ACC112 (cell line): Measurements from ENCODE around the gene IL1RAPL1.
"Not testable (repeated sequence)": the region's sequence is repeated elsewhere in the genome, so short reads cannot be mapped to it uniquely, and the experiment has no call there.

Experiments
- H2AFZ ChIP-seq: fragments of 200-600 bp; sonication (generic); one replicate; pipeline ENCODE4 v1.6.0; 2017; ENCODE audit warnings: antibody characterized with exemption, low read length; ENCODE audit not compliant: unreplicated experiment
- H3K27ac ChIP-seq: fragments of 200-600 bp; sonication (generic); 2 replicates; pipeline ENCODE4 v1.5.1; 2014; ENCODE audit warnings: low read depth, mild to moderate bottlenecking, antibody characterized with exemption, low read length, moderate library complexity
- H3K27me3 ChIP-seq: fragments of 200-600 bp; sonication (generic); 2 replicates; pipeline ENCODE4 v1.6.1; 2014; ENCODE audit warnings: mild to moderate bottlenecking, antibody characterized with exemption, low read length, moderate library complexity, mixed read lengths; ENCODE audit not compliant: insufficient read depth
- H3K36me3 ChIP-seq: fragments of 200-600 bp; sonication (generic); 2 replicates; pipeline ENCODE4 v1.6.1; 2016; ENCODE audit warnings: mild to moderate bottlenecking, antibody characterized with exemption, low read length, moderate library complexity, mixed read lengths; ENCODE audit not compliant: insufficient read depth
- H3K4me1 ChIP-seq: fragments of 200-600 bp; sonication (generic); one replicate; pipeline ENCODE4 v1.6.1; 2016; ENCODE audit warnings: low read length, mixed read lengths; ENCODE audit not compliant: insufficient read depth, unreplicated experiment, control insufficient read depth
- H3K4me3 ChIP-seq: fragments of 200-600 bp; sonication (generic); 2 replicates; pipeline ENCODE4 v1.5.1; 2014; ENCODE audit warnings: mild to moderate bottlenecking, low read depth, low read length
- H3K79me2 ChIP-seq: fragments of 200-600 bp; sonication (generic); one replicate; pipeline ENCODE4 v1.6.0; 2016; ENCODE audit warnings: low read length; ENCODE audit not compliant: control insufficient read depth, unreplicated experiment, insufficient read depth

The IL1RAPL1 gene

DNA sequence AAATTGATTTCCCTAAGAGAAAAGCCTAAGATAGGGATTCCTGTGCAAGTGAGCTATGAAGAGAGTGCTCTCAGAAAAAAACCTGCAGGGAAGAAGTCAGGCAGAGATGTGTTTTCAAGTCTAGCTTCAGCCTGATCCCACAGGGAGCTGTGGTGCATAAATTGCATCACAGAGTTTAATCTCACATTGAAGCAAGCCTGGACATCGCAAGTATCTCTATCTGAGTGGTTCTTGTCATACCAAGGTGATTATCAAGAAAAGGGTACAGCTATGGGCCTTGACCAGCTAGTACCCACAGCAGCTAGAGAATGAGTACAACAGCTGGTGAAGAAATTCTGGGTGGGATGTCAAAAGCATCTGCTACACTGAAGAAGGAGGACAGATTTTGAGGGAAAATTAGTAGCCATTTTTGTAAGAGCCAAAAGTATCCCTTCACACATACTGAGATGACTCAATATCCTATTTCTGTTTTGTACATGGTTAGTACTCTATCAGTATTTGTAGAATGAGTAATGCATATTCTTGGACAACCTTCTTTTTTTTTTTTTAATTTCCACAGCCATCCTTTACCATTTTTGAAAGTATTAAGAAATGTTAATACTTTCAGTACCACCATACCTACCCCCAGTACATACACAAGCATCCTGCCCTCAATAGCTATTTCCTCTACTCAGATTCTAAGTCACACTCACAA is 708.9 kb downstream of the IL1RAPL1 start:
- peak overlapping the region; percentile 87 for H2AFZ ChIP-seq

DNA sequence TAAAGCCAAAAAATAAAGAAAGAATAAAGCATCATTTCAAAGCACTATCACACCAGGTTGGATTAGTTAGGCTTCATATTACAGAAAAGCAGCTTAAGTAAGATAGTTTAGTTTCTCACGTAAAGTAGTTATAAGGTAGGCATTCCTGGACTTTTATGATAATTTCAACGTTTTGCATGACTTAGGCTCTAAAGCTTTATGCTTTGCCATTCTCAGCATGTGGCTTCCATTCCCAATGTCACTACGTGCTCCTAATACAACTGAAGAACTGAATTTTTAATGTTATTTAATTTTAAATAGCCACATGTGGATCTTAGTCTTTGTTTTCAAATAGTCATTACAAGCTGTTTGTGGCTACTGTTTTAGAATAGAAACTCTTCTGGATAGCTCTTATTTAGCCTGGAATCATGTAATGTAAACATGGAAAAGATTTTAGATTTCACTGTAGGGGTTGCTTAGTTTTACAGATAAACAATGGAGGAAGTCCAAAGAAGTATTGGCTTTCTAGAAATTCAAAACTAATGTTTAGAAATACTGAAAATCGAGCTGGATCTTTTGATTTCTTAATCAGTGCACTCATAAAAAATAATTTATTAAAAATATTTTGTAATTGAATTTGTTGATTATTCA is 710.0 kb downstream of the IL1RAPL1 start:
- no peaks in the 10 kb centered on the region for H3K79me2 ChIP-seq
- H3K36me3 ChIP-seq, result no peaks in the 10 kb centered on the region
- H3K27me3 ChIP-seq, result no peaks in the 10 kb centered on the region
- no peak overlapping the region for H3K4me3 ChIP-seq
- H3K4me1 ChIP-seq, result peaks cover 20% of the 10 kb centered on the region
- no peak overlapping the region for H2AFZ ChIP-seq
- peak overlapping the region; percentile 81; the same call in 1 of the 2 replicates for H3K27ac ChIP-seq

More for the DNA sequence above, 708.9 kb downstream of the IL1RAPL1 start:
- Histone ChIP-seq H3K36me3 (no peaks in the 10 kb centered on the region), H3K79me2 (no peaks in the 10 kb centered on the region), H3K4me1 (peaks cover 20% of the 10 kb centered on the region), H3K4me3 (0 out of 2 replicates have a peak overlapping the region, but pooled peaks have one; percentile 29), H3K27ac (peak overlapping the region; percentile 81), H3K27me3 (no peaks in the 10 kb centered on the region)

DNA sequence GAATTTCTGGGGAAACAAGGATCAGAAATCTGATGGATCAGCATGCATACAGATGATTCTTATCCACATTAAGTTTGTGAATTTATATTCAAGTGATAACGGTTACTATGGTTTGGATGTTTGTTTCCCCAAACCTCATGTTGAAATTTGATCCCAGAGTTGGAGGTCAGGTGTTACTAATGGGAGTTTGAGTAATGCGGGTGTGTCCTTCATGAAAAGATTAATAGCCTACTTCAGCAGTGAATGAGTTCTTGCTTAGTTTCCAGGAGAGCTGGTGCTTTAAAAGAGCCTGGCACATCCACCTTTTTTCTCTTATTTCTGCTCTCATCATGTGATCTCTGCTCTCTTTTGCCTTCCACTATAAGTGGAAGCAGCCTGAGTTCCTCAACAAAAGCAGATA is 712.4 kb downstream of the IL1RAPL1 start:
- Histone ChIP-seq H2AFZ (peak overlapping the region; percentile 38), H3K4me1 (peaks cover 20% of the 10 kb centered on the region), H3K36me3 (no peaks in the 10 kb centered on the region), H3K4me3 (no peak overlapping the region), H3K27me3 (no peaks in the 10 kb centered on the region), H3K27ac (no peak overlapping the region), H3K79me2 (no peaks in the 10 kb centered on the region)

DNA sequence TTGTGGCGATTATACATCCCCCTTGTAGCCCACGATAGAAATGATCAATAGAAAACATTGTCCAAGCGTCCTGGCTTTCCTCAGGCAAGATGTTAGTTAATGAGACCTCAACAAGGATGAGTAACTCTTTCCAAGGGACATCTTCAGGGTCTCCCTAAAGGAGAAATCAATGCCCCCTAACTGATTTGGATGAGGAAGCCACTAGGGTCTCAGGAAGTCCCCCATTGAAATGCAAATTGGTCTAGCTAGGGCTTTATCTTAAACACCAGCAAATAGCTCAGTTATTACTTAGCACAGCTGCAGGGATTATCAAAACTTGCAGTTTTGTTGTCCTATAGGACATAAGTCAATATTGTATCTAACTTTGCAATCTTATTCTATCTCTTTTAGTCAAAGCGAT is 721.5 kb downstream of the IL1RAPL1 start:
- no peak overlapping the region for H3K27ac ChIP-seq
- H2AFZ ChIP-seq, result no peak overlapping the region
- no peaks in the 10 kb centered on the region for H3K36me3 ChIP-seq
- no peaks in the 10 kb centered on the region for H3K4me1 ChIP-seq
- H3K79me2 ChIP-seq, result no peaks in the 10 kb centered on the region
- no peaks in the 10 kb centered on the region for H3K27me3 ChIP-seq
- no peak overlapping the region for H3K4me3 ChIP-seq

DNA sequence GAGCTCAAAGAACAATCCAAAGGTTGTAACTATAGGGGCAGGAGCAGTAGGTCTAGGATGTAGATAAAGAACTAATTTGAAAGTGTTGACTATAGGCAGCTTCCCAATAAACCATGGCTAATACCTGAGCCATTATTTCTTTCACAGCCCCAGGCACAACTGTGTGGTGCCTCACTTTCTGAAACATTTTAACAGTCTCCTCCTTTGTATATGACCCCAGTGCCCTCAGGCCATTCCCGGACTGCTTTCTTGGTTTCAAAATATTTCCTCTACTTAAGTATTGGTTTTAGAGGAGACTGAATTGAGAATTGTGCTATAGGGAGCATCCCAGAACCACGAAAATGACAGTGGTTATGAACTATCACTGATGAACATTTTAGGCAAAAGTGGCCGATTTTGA is 728.7 kb downstream of the IL1RAPL1 start:
- Histone ChIP-seq H3K27me3 (no peaks in the 10 kb centered on the region), H2AFZ (peak overlapping the region; percentile 60), H3K4me1 (peaks cover 41% of the 10 kb centered on the region), H3K79me2 (no peaks in the 10 kb centered on the region), H3K4me3 (0 out of 2 replicates have a peak overlapping the region, but pooled peaks have one; percentile 21), H3K27ac (no peak overlapping the region), H3K36me3 (no peaks in the 10 kb centered on the region)

DNA sequence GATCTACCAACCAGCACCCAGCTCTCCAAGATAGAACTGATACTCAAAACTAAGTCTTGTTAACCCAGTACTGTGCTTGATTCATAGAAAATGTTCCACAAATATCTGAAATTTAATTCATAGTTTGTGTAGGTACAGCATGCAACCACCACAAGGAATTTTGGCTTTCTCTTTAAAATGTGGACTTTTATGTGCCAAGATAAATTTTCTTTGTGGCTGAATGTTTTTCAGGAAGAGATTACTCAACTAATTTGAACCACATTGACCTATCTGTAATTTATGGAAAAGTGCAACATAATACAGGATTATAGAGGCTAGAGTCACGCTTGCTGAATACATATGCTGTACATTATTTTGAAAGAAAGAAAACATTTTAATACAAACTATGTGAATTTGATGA is 730.8 kb downstream of the IL1RAPL1 start:
- Histone ChIP-seq H3K4me3 (peak overlapping the region; percentile 46; the same call in 1 of the 2 replicates), H3K27me3 (no peaks in the 10 kb centered on the region), H3K79me2 (no peaks in the 10 kb centered on the region), H3K27ac (peak overlapping the region; percentile 57), H2AFZ (no peak overlapping the region), H3K36me3 (no peaks in the 10 kb centered on the region), H3K4me1 (peaks cover 41% of the 10 kb centered on the region)

DNA sequence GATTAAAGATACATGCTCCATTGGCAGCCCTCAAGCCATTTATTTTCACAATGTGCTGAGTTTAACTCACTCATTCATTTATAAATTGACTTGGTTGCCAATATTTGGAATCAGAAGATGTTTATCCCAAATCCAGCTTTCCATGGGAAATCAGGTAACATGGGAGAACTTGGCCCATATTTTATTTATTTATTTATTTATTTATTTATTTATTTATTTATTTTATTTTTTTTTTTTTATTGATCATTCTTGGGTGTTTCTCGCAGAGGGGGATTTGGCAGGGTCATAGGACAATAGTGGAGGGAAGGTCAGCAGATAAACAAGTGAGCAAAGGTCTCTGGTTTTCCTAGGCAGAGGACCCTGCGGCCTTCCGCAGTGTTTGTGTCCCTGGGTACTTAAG is 745.2 kb downstream of the IL1RAPL1 start:
- not testable (repeated sequence) for H3K36me3 ChIP-seq, H3K27ac ChIP-seq, H2AFZ ChIP-seq, H3K79me2 ChIP-seq, H3K27me3 ChIP-seq, H3K4me3 ChIP-seq, H3K4me1 ChIP-seq

DNA sequence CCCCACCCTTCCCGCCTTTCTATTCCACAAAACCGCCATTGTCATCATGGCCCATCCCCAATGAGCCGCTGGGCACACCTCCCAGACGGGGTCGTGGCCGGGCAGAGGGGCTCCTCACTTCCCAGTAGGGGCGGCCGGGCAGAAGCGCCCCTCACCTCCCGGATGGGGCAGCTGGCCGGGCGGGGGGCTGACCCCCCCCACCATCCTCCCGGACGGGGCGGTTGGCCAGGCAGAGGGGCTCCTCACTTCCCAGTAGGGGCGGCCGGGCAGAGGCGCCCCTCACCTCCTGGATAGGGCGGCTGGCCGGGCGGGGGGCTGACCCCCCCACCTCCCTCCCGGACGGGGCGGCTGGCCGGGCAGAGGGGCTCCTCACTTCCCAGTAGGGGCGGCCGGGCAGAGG is 745.8 kb downstream of the IL1RAPL1 start:
- H3K79me2 ChIP-seq, H3K4me1 ChIP-seq, H3K36me3 ChIP-seq, H2AFZ ChIP-seq, H3K27ac ChIP-seq, H3K27me3 ChIP-seq, H3K4me3 ChIP-seq: not testable (repeated sequence)

DNA sequence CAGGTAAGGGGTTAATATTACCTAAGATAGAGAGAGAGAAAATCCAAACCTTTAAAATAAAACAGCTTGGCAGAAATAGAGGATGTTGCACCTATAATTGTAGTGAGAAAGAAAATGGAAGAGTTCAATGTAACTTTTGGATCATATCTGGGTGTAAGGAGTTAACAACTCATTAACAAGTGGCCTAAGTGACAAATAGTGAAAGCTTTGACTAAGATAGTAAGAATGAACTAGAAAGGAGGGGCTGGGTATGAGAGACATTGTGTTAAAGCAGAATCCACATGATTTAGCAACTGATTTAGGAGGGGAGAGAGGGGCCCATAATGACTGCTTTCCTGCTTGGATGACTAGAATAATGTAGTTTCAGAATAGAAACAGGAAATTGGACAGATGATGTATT is 761.0 kb downstream of the IL1RAPL1 start:
- Histone ChIP-seq H3K36me3 (no peaks in the 10 kb centered on the region), H3K27ac (no peak overlapping the region), H3K27me3 (no peaks in the 10 kb centered on the region), H2AFZ (no peak overlapping the region), H3K79me2 (no peaks in the 10 kb centered on the region), H3K4me3 (no peak overlapping the region), H3K4me1 (no peaks in the 10 kb centered on the region)

DNA sequence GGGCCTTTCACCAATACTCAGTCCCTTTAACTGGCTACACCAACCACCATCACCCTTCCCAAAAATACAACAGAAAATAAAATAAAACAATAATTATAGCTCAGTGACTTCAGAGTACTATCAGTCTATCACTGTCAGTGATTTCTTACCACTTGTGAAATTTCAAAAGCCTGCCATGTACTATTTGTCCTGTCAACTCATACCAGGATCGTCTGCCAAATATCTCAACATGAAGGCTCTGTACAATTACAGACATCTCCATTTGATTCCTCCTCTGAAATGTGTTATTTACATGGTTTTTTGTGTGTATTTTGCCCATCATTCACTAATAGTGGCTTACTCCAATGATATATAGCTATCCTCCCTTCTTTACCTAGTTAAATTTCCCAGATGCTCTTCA is 772.0 kb downstream of the IL1RAPL1 start:
- H3K36me3 ChIP-seq, result no peaks in the 10 kb centered on the region
- H3K27ac ChIP-seq, result no peak overlapping the region
- H3K27me3 ChIP-seq, result no peaks in the 10 kb centered on the region
- H3K4me1 ChIP-seq, result no peaks in the 10 kb centered on the region
- H2AFZ ChIP-seq, result no peak overlapping the region
- H3K79me2 ChIP-seq, result no peaks in the 10 kb centered on the region
- H3K4me3 ChIP-seq, result no peak overlapping the region

DNA sequence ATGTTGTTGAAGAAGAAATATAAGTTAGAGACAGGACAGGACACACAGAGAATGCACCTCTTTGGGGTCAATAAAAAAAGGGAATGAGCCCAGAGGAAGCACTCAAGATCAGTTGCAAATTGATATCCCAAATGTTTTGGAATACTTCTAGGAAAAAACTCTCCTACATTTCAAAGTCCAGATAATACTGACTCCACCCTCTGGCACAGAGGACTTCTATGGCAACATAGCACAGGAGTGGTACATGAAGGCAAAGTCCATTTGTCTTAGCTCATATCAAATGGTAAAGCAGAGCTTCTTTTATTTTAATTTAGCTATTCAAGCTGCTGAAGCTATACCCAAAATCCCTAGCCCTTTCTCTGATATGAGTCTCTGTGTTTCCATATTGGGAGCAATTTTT is 787.5 kb downstream of the IL1RAPL1 start:
- not testable (repeated sequence) for H3K36me3 ChIP-seq, H3K4me3 ChIP-seq, H3K79me2 ChIP-seq, H3K27me3 ChIP-seq, H2AFZ ChIP-seq, H3K4me1 ChIP-seq, H3K27ac ChIP-seq
